ENCODE results near the gene TMEM61.

TMEM61 gene

GRCh38 chr1:55034476-55035133 is 54.2 kb downstream of the TMEM61 start:
- H3K4me3 ChIP-seq (ENCODE audit: control insufficient read depth, low read depth, low read length), result no peak overlapping the region
- TF ChIP-seq CTCF (IDR thresholded peaks at IDR 0.05; ENCODE audit: control insufficient read depth, insufficient read depth, low read depth, low read length, missing control alignments), result no peak
- DNase-seq (ENCODE audit: low read depth), result no peak

DNA sequence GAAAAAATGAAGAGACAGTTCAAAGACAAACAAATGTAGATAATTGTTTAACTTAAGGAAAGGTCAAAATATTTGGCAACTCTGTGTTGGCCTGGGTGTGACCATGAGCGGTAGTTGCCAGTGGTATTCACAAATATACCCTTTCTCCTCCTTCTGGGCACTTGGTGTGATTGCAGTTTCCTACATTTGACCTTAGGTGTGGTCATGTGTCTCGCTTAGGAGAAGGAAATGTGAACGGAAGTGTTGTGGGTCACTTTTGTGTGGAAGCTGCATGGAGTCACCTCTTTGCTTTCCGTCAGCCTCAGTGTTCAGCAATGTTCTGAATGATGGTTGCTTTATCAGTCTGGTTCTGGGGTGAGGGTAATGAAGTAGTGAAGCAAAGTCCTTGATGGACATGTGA is 55.5 kb downstream of the TMEM61 start:
- no peak overlapping the region for H3K4me3 ChIP-seq (ENCODE audit: control insufficient read depth, low read depth, low read length)
- DNase-seq (ENCODE audit: low read depth), result no peak
- TF ChIP-seq CTCF (IDR thresholded peaks at IDR 0.05; ENCODE audit: control insufficient read depth, insufficient read depth, low read depth, low read length, missing control alignments), result no peak

- no peak overlapping the region for H3K4me3 ChIP-seq (ENCODE audit: control insufficient read depth, low read depth, low read length)
- TF ChIP-seq CTCF (IDR thresholded peaks at IDR 0.05; ENCODE audit: control insufficient read depth, insufficient read depth, low read depth, low read length, missing control alignments), result no peak
- DNase-seq (ENCODE audit: low read depth), result no peak
Measured at GRCh38 chr1:55037733-55038551, 57.5 kb downstream of the TMEM61 start.

DNA sequence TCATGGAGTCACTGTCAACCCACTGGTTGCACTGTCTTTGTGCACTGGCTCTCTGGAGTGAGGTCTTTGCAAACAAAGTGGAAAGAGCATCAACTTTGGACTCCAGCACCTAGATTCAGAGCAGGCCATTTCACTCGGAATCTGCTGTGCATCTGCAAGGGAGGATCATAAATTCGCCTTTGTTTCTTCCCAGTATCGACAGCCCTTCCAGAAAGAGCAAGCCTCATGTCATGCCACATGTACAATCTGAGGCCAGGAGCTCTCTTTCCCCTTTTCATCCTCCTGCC is 58.1 kb downstream of the TMEM61 start:
- no peak for DNase-seq (ENCODE audit: low read depth)
- H3K4me3 ChIP-seq (ENCODE audit: control insufficient read depth, low read depth, low read length), result no peak overlapping the region
- TF ChIP-seq CTCF (IDR thresholded peaks at IDR 0.05; ENCODE audit: control insufficient read depth, insufficient read depth, low read depth, low read length, missing control alignments), result no peak

- no peak for TF ChIP-seq CTCF (IDR thresholded peaks at IDR 0.05; ENCODE audit: control insufficient read depth, insufficient read depth, low read depth, low read length, missing control alignments)
- DNase-seq (ENCODE audit: low read depth), result no peak
- H3K4me3 ChIP-seq (ENCODE audit: control insufficient read depth, low read depth, low read length), result no peak overlapping the region
Measured at GRCh38 chr1:55038974-55039341, 58.5 kb downstream of the TMEM61 start.

DNA sequence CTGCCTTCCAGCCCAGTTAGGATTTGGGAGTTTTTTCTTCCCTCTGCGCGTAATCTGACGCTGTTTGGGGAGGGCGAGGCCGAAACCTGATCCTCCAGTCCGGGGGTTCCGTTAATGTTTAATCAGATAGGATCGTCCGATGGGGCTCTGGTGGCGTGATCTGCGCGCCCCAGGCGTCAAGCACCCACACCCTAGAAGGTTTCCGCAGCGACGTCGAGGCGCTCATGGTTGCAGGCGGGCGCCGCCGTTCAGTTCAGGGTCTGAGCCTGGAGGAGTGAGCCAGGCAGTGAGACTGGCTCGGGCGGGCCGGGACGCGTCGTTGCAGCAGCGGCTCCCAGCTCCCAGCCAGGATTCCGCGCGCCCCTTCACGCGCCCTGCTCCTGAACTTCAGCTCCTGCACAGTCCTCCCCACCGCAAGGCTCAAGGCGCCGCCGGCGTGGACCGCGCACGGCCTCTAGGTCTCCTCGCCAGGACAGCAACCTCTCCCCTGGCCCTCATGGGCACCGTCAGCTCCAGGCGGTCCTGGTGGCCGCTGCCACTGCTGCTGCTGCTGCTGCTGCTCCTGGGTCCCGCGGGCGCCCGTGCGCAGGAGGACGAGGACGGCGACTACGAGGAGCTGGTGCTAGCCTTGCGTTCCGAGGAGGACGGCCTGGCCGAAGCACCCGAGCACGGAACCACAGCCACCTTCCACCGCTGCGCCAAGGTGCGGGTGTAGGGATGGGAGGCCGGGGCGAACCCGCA is 59.1 kb downstream of the TMEM61 start, which contains the start of gene PCSK9:
TSS of gene PCSK9 (plus strand) at position 207 of the 741 bp plus-strand sequence. CDS start at position 497, 290 bp downstream.
- no peak for TF ChIP-seq CTCF (IDR thresholded peaks at IDR 0.05; ENCODE audit: control insufficient read depth, insufficient read depth, low read depth, low read length, missing control alignments)
- no peak for DNase-seq (ENCODE audit: low read depth)
- peak within 1 kb of the TSS; percentile 18 for H3K4me3 ChIP-seq (ENCODE audit: control insufficient read depth, low read depth, low read length)
